ENCODE results near the gene TMEM121B. TPM values are rescaled to one million over a fixed set of nuclear protein-coding genes. Genes with fewer than 3 reads are reported as not detected.

TMEM121B gene
- total RNA-seq, 1 experiment from 2014 or later = 8.1 TPM

- peaks cover 2% of the 10 kb centered on the region; the same call in 1 of the 2 replicates for H3K27me3 Mint-ChIP-seq (ENCODE audit: low read depth)
- no peak overlapping the region for H4K5ac ChIP-seq (ENCODE audit: insufficient read length, low read depth, low read length)
- H2AK5ac ChIP-seq (ENCODE audit: insufficient read length, low read length) = no peak overlapping the region
- no peak overlapping the region for H3K14ac ChIP-seq (ENCODE audit: insufficient read depth, low read length)
- H3K27ac Mint-ChIP-seq = no peak overlapping the region
- no peak for DNase-seq
- H3K36me3 Mint-ChIP-seq (ENCODE audit: insufficient read depth in 1 of 3, low read depth in 3 of 3) = no peaks in the 10 kb centered on the region
- H3K4me3 Mint-ChIP-seq = no peak overlapping the region
- H3K4me1 Mint-ChIP-seq = peaks cover 6 to 7% of the 10 kb centered on the region in 2 experiments
- no peaks in the 10 kb centered on the region for H3K23me2 ChIP-seq (ENCODE audit: insufficient read length, low read depth, low read length, poor library complexity, severe bottlenecking)
- no peak overlapping the region for H3K4ac ChIP-seq (ENCODE audit: low read depth, low read length)
- H3K27me3 ChIP-seq (ENCODE audit: insufficient read depth, low read length) = no peaks in the 10 kb centered on the region
- H3T11ph ChIP-seq (ENCODE audit: low read length) = no peak overlapping the region
- no peak overlapping the region for H2BK15ac ChIP-seq (ENCODE audit: low read depth, low read length)
- no peak overlapping the region for H4K91ac ChIP-seq (ENCODE audit: insufficient read length, low read depth, low read length)
- H2BK5ac ChIP-seq (ENCODE audit: insufficient read length, low read length) = no peak overlapping the region
- H3K4me1 ChIP-seq (ENCODE audit: insufficient read depth, low read length) = 0 out of 2 replicates have a peak, but pooled peaks cover 2% of the 10 kb centered on the region
- H3K9me3 ChIP-seq (ENCODE audit: control insufficient read depth, low read depth, low read length) = no peaks in the 10 kb centered on the region
- H3K4me2 ChIP-seq (ENCODE audit: insufficient read depth, insufficient read length, low read length) = no peak overlapping the region
- no peak overlapping the region for H4K8ac ChIP-seq (replicated peaks; ENCODE audit: insufficient read length, low read depth, low read length)
- no peak overlapping the region for H3K18ac ChIP-seq (ENCODE audit: insufficient read length, low read depth, low read length)
- H3K56ac ChIP-seq (ENCODE audit: insufficient read length, low read depth, low read length) = no peak overlapping the region
- no peak overlapping the region for H2BK12ac ChIP-seq (ENCODE audit: insufficient read length, low read depth, low read length)
- no peaks in the 10 kb centered on the region for H3K79me1 ChIP-seq (ENCODE audit: insufficient read depth, low read depth, low read length, poor library complexity, severe bottlenecking)
- H3K9ac ChIP-seq (ENCODE audit: extremely low read depth, insufficient read length, low read length) = no peak overlapping the region
- no peak overlapping the region for H2BK20ac ChIP-seq (ENCODE audit: low read depth, low read length, poor library complexity, severe bottlenecking)
- no peak overlapping the region for H3K27ac ChIP-seq (ENCODE audit: insufficient read length, low read depth, low read length)
- no peak overlapping the region for H2AFZ ChIP-seq (ENCODE audit: low read length)
- H2BK120ac ChIP-seq (ENCODE audit: low read depth, low read length, poor library complexity, severe bottlenecking) = no peak overlapping the region
- H4K20me1 ChIP-seq (ENCODE audit: control insufficient read depth, insufficient read depth, insufficient read length) = no peaks in the 10 kb centered on the region
- TF ChIP-seq, protein P1, sequence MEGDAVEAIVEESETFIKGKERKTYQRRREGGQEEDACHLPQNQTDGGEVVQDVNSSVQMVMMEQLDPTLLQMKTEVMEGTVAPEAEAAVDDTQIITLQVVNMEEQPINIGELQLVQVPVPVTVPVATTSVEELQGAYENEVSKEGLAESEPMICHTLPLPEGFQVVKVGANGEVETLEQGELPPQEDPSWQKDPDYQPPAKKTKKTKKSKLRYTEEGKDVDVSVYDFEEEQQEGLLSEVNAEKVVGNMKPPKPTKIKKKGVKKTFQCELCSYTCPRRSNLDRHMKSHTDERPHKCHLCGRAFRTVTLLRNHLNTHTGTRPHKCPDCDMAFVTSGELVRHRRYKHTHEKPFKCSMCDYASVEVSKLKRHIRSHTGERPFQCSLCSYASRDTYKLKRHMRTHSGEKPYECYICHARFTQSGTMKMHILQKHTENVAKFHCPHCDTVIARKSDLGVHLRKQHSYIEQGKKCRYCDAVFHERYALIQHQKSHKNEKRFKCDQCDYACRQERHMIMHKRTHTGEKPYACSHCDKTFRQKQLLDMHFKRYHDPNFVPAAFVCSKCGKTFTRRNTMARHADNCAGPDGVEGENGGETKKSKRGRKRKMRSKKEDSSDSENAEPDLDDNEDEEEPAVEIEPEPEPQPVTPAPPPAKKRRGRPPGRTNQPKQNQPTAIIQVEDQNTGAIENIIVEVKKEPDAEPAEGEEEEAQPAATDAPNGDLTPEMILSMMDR (conservative IDR thresholded peaks at IDR 0.05) = no peak
- no peaks in the 10 kb centered on the region for H3K79me2 ChIP-seq (ENCODE audit: insufficient read depth, low read length)
- no peaks in the 10 kb centered on the region for H3K9me3 Mint-ChIP-seq
- H3K23ac ChIP-seq (ENCODE audit: insufficient read length, low read depth, low read length) = no peak overlapping the region
Observed at GRCh38 chr22:17077255-17077654, 43.9 kb downstream of the TMEM121B start.

Measured in H9 (cell line).